Measurements from ENCODE around the gene HTN3.
"Not testable (repeated sequence)": the region's sequence is repeated elsewhere in the genome, so short reads cannot be mapped to it uniquely, and the experiment has no call there.

The HTN3 gene

GRCh38 chr4:70028159-70028558 is at the start of gene HTN3:
Gene HTN3 (plus strand): TSS chr4:70028459. CDS start chr4:70030741, 2,282 bp downstream.
- FAIRE-seq: not testable (repeated sequence)

- FAIRE-seq: no peak
Measured at GRCh38 chr4:69984030-69984443, 44.2 kb upstream of the HTN3 start.

GRCh38 chr4:69986663-69987062 is 41.6 kb upstream of the HTN3 start:
- no peak for FAIRE-seq

- FAIRE-seq: no peak
Measured at GRCh38 chr4:69991016-69991415, 37.2 kb upstream of the HTN3 start.

- no peak for FAIRE-seq
Measured at GRCh38 chr4:69994782-69995181, 33.5 kb upstream of the HTN3 start.

- FAIRE-seq: no peak
Measured at GRCh38 chr4:69995526-69996016, 32.7 kb upstream of the HTN3 start, which contains the start of gene STATH. Gene STATH (plus strand): TSS chr4:69995966. CDS start chr4:69998438, 2,472 bp downstream.

GRCh38 chr4:69999420-69999819 is 28.8 kb upstream of the HTN3 start:
- FAIRE-seq: no peak

GRCh38 chr4:70000711-70001110 is 27.5 kb upstream of the HTN3 start:
- no peak for FAIRE-seq

- no peak for FAIRE-seq
Measured at GRCh38 chr4:70002507-70002906, 25.8 kb upstream of the HTN3 start.

- FAIRE-seq: no peak
Measured at GRCh38 chr4:70008771-70009170, 19.5 kb upstream of the HTN3 start.

- not testable (repeated sequence) for FAIRE-seq
Measured at GRCh38 chr4:70019006-70019405, 9.3 kb upstream of the HTN3 start.

- FAIRE-seq: no peak
Measured at GRCh38 chr4:70023218-70023617, 5.0 kb upstream of the HTN3 start.

GRCh38 chr4:70027011-70027410 is 1.2 kb upstream of the HTN3 start:
- FAIRE-seq: no peak

GRCh38 chr4:70037559-70037958 is 9.3 kb downstream of the HTN3 start:
- not testable (repeated sequence) for FAIRE-seq

GRCh38 chr4:70039928-70040327 is 11.7 kb downstream of the HTN3 start:
- not testable (repeated sequence) for FAIRE-seq

- no peak for FAIRE-seq
Measured at GRCh38 chr4:70041652-70042286, 13.5 kb downstream of the HTN3 start.

GRCh38 chr4:70050138-70050537 is 21.9 kb downstream of the HTN3 start, which contains the start of gene HTN1:
Gene HTN1 (plus strand): TSS chr4:70050438. CDS start chr4:70053077, 2,639 bp downstream.
- not testable (repeated sequence) for FAIRE-seq

- not testable (repeated sequence) for FAIRE-seq
Measured at GRCh38 chr4:70056534-70056933, 28.3 kb downstream of the HTN3 start.

- no peak for FAIRE-seq
Measured at GRCh38 chr4:70057651-70058050, 29.4 kb downstream of the HTN3 start.

- no peak for FAIRE-seq
Measured at GRCh38 chr4:70059149-70059548, 30.9 kb downstream of the HTN3 start.

- no peak for FAIRE-seq
Measured at GRCh38 chr4:70062000-70062399, 33.7 kb downstream of the HTN3 start.

- FAIRE-seq: no peak
Measured at GRCh38 chr4:70080205-70080604, 51.9 kb downstream of the HTN3 start.

Measured in endometrium (tissue), 2 donors.